ENCODE measurements around the gene CHTF18. TPM values are rescaled to one million over a fixed set of nuclear protein-coding genes. Genes with fewer than 3 reads are reported as not detected.

CHTF18 gene
- polyA plus RNA-seq, 4 donors = 5.6 to 24.6 (median 13.5) TPM

- no peak for DNase-seq
- no peak overlapping the region for H3K4me3 ChIP-seq (ENCODE audit: low read depth in 1 of 3, low read length in 3 of 3)
- 55 to 78% (median 60%) methylated on average over 16 to 21 of the region's 21 CpGs for WGBS, 3 donors
- no peaks in the 10 kb centered on the region for H3K27me3 ChIP-seq (ENCODE audit: control insufficient read depth in 3 of 3, insufficient read depth in 3 of 3, low read length in 3 of 3)
- H3K9me3 ChIP-seq (ENCODE audit: control insufficient read depth in 2 of 2, insufficient read depth in 1 of 2, low read depth in 1 of 2, low read length in 1 of 2) = no peaks in the 10 kb centered on the region
- no peak overlapping the region for H3K27ac ChIP-seq (ENCODE audit: low read depth in 1 of 3, low read length in 2 of 3)
- no peaks in the 10 kb centered on the region for H3K36me3 ChIP-seq (ENCODE audit: control insufficient read depth in 3 of 3, insufficient read depth in 2 of 3, low read depth in 1 of 3, low read length in 3 of 3)
- H3K4me1 ChIP-seq (ENCODE audit: control insufficient read depth in 3 of 3, insufficient read depth in 2 of 3, low read depth in 1 of 3, low read length in 2 of 3) = peaks cover 0 to 29% (median 0%) of the 10 kb centered on the region in 3 donors
- no peak for FAIRE-seq
Measured at GRCh38 chr16:763369-764183, 24.8 kb upstream of the CHTF18 start.

GRCh38 chr16:764184-764750 lies 24.2 kb upstream of the CHTF18 start:
- Histone ChIP-seq H3K27ac (ENCODE audit: low read depth in 1 of 3, low read length in 2 of 3) (no peak overlapping the region), H3K4me3 (ENCODE audit: low read depth in 1 of 3, low read length in 3 of 3) (no peak overlapping the region), H3K4me1 (ENCODE audit: control insufficient read depth in 3 of 3, insufficient read depth in 2 of 3, low read depth in 1 of 3, low read length in 2 of 3) (peaks cover 0 to 29% (median 0%) of the 10 kb centered on the region in 3 donors), H3K27me3 (ENCODE audit: control insufficient read depth in 3 of 3, insufficient read depth in 3 of 3, low read length in 3 of 3) (no peaks in the 10 kb centered on the region), H3K9me3 (ENCODE audit: control insufficient read depth in 2 of 2, insufficient read depth in 1 of 2, low read depth in 1 of 2, low read length in 1 of 2) (no peaks in the 10 kb centered on the region), H3K36me3 (ENCODE audit: control insufficient read depth in 3 of 3, insufficient read depth in 2 of 3, low read depth in 1 of 3, low read length in 3 of 3) (no peaks in the 10 kb centered on the region)
- DNase-seq (no peak), FAIRE-seq (no peak)
- 69 to 73% (median 72%) methylated on average over 17 to 20 of the region's 20 CpGs for WGBS, 3 donors

GRCh38 chr16:764848-765487 lies 23.5 kb upstream of the CHTF18 start:
- Histone ChIP-seq H3K27ac (ENCODE audit: low read depth in 1 of 3, low read length in 2 of 3) (no peak overlapping the region), H3K27me3 (ENCODE audit: control insufficient read depth in 3 of 3, insufficient read depth in 3 of 3, low read length in 3 of 3) (no peaks in the 10 kb centered on the region), H3K36me3 (ENCODE audit: control insufficient read depth in 3 of 3, insufficient read depth in 2 of 3, low read depth in 1 of 3, low read length in 3 of 3) (no peaks in the 10 kb centered on the region), H3K4me3 (ENCODE audit: low read depth in 1 of 3, low read length in 3 of 3) (no peak overlapping the region), H3K4me1 (ENCODE audit: control insufficient read depth in 3 of 3, insufficient read depth in 2 of 3, low read depth in 1 of 3, low read length in 2 of 3) (peaks cover 0 to 23% (median 0%) of the 10 kb centered on the region in 3 donors), H3K9me3 (ENCODE audit: control insufficient read depth in 2 of 2, insufficient read depth in 1 of 2, low read depth in 1 of 2, low read length in 1 of 2) (no peaks in the 10 kb centered on the region)
- no peak for DNase-seq
- no peak for FAIRE-seq
- WGBS, 3 donors = 70 to 85% (median 82%) methylated on average over 37 to 38 of the region's 38 CpGs

GRCh38 chr16:765488-765865 lies 22.9 kb upstream of the CHTF18 start:
- 90 to 92% (median 91%) methylated on average over 29 of the region's 29 CpGs for WGBS, 3 donors
- Histone ChIP-seq H3K9me3 (ENCODE audit: control insufficient read depth in 2 of 2, insufficient read depth in 1 of 2, low read depth in 1 of 2, low read length in 1 of 2) (no peaks in the 10 kb centered on the region), H3K4me3 (ENCODE audit: low read depth in 1 of 3, low read length in 3 of 3) (no peak overlapping the region), H3K27me3 (ENCODE audit: control insufficient read depth in 3 of 3, insufficient read depth in 3 of 3, low read length in 3 of 3) (no peaks in the 10 kb centered on the region), H3K4me1 (ENCODE audit: control insufficient read depth in 3 of 3, insufficient read depth in 2 of 3, low read depth in 1 of 3, low read length in 2 of 3) (peaks cover 0 to 22% (median 0%) of the 10 kb centered on the region in 3 donors), H3K27ac (ENCODE audit: low read depth in 1 of 3, low read length in 2 of 3) (no peak overlapping the region), H3K36me3 (ENCODE audit: control insufficient read depth in 3 of 3, insufficient read depth in 2 of 3, low read depth in 1 of 3, low read length in 3 of 3) (no peaks in the 10 kb centered on the region)
- DNase-seq = no peak
- no peak for FAIRE-seq

GRCh38 chr16:766008-766819 lies 22.2 kb upstream of the CHTF18 start:
- Histone ChIP-seq H3K4me1 (ENCODE audit: control insufficient read depth in 3 of 3, insufficient read depth in 2 of 3, low read depth in 1 of 3, low read length in 2 of 3) (peaks cover 0 to 14% (median 0%) of the 10 kb centered on the region in 3 donors), H3K27me3 (ENCODE audit: control insufficient read depth in 3 of 3, insufficient read depth in 3 of 3, low read length in 3 of 3) (no peaks in the 10 kb centered on the region), H3K9me3 (ENCODE audit: control insufficient read depth in 2 of 2, insufficient read depth in 1 of 2, low read depth in 1 of 2, low read length in 1 of 2) (no peaks in the 10 kb centered on the region), H3K27ac (ENCODE audit: low read depth in 1 of 3, low read length in 2 of 3) (no peak overlapping the region), H3K4me3 (ENCODE audit: low read depth in 1 of 3, low read length in 3 of 3) (no peak overlapping the region), H3K36me3 (ENCODE audit: control insufficient read depth in 3 of 3, insufficient read depth in 2 of 3, low read depth in 1 of 3, low read length in 3 of 3) (no peaks in the 10 kb centered on the region)
- DNase-seq (no peak), FAIRE-seq (no peak)
- 72 to 86% (median 78%) methylated on average over 25 to 29 of the region's 29 CpGs for WGBS, 3 donors

GRCh38 chr16:766820-767640 lies 21.4 kb upstream of the CHTF18 start:
- no peak overlapping the region for H3K27ac ChIP-seq (ENCODE audit: low read depth in 1 of 3, low read length in 2 of 3)
- DNase-seq = no peak
- no peaks in the 10 kb centered on the region for H3K9me3 ChIP-seq (ENCODE audit: control insufficient read depth in 2 of 2, insufficient read depth in 1 of 2, low read depth in 1 of 2, low read length in 1 of 2)

GRCh38 chr16:767743-768235 lies 20.6 kb upstream of the CHTF18 start:
- H3K4me1 ChIP-seq (ENCODE audit: control insufficient read depth in 3 of 3, insufficient read depth in 2 of 3, low read depth in 1 of 3, low read length in 2 of 3) = no peaks in the 10 kb centered on the region
- H3K36me3 ChIP-seq (ENCODE audit: control insufficient read depth in 3 of 3, insufficient read depth in 2 of 3, low read depth in 1 of 3, low read length in 3 of 3) = no peaks in the 10 kb centered on the region
- whole genome bisulfite sequencing, 3 donors = 34 to 69% (median 66%) methylated on average over 8 to 29 of the region's 38 CpGs
- H3K27me3 ChIP-seq (ENCODE audit: control insufficient read depth in 3 of 3, insufficient read depth in 3 of 3, low read length in 3 of 3) = no peaks in the 10 kb centered on the region
- no peak for DNase-seq
- FAIRE-seq = no peak
- no peaks in the 10 kb centered on the region for H3K9me3 ChIP-seq (ENCODE audit: control insufficient read depth in 2 of 2, insufficient read depth in 1 of 2, low read depth in 1 of 2, low read length in 1 of 2)
- no peak overlapping the region for H3K27ac ChIP-seq (ENCODE audit: low read depth in 1 of 3, low read length in 2 of 3)
- no peak overlapping the region for H3K4me3 ChIP-seq (ENCODE audit: low read depth in 1 of 3, low read length in 3 of 3)

More at GRCh38 chr16:766820-767640, 21.4 kb upstream of the CHTF18 start:
- Histone ChIP-seq H3K27me3 (ENCODE audit: control insufficient read depth in 3 of 3, insufficient read depth in 3 of 3, low read length in 3 of 3) (no peaks in the 10 kb centered on the region), H3K36me3 (ENCODE audit: control insufficient read depth in 3 of 3, insufficient read depth in 2 of 3, low read depth in 1 of 3, low read length in 3 of 3) (no peaks in the 10 kb centered on the region), H3K4me3 (ENCODE audit: low read depth in 1 of 3, low read length in 3 of 3) (no peak overlapping the region), H3K4me1 (ENCODE audit: control insufficient read depth in 3 of 3, insufficient read depth in 2 of 3, low read depth in 1 of 3, low read length in 2 of 3) (peaks cover 0 to 6% (median 0%) of the 10 kb centered on the region in 3 donors)
- WGBS, 3 donors = 64 to 70% (median 67%) methylated on average over 34 to 37 of the region's 48 CpGs
- FAIRE-seq = no peak

All from small intestine (tissue), 7 donors.